ENCODE data around the gene OPN4.

The OPN4 gene

DNA sequence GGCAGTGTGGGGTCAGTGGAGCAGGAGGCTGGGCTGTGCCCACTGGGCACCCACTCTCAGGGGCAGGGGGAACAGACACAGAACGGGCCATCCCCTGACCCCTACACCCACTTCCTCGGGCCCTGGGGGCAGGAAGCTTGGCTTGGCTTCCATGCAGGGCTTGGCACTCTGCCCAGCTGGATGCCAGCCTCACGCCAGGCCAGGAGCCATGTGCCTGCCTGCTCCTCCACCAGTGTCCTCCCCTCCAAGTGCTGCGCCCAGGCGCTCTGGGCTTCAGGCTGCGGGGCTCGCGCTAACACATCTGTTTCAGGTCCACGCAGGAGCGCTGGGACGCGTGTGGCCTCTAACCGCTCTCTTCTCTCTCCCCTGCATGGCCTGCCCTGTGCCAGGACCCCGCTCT lies 26.7 kb downstream of the OPN4 start:
- DNase-seq, result no peak

DNA sequence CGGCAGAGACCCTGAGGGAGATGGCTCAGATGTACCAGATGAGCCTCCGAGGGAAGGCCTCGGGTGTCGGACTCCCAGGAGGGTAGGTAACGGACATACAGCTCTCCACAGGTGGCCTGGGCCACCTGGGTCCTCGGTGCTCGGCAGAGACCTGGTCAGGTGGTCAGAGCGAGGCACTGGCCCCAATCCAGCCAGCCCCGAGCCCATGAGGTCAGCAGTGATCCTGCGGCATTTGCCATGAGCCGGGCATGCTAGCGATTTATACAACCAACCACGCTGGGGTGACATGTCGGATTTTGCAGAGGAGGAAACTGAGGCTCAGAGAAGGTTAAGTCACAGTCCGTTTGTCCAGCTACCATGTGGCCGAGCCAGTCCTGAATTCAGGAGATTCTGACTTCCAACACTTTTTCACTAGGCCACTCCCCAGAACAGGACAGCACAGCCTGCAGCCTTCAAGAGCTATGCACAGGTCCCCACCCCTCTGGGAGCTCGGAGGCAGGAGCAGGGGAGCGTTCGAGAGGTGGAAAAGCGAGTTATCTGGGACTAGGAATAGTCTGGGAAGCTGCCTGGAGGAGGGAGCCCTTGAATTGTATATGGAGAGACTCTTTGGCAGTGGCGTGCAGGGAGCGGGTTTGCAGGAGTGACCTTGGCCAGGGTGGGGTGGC lies 27.5 kb downstream of the OPN4 start:
- DNase-seq, result no peak

DNA sequence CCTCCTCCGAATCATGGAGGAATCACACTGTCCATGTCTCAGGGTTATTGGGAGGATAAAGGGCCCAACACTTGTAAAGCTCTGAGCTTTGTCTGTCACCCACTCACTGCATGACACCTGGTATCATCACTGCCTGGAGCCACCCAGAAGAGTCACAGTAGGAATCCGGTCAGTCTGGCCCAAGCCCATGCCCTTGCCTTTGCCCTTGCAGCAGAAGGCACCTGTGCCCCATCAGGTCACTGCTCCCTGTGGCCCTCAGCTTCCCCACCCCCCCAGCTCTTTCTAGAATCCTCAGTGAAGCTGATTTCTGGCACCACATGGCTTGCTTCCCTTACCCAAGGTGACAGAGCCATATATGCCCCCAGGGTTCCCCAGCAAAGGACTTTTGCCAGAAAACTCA lies 28.3 kb downstream of the OPN4 start:
- DNase-seq, result no peak

DNA sequence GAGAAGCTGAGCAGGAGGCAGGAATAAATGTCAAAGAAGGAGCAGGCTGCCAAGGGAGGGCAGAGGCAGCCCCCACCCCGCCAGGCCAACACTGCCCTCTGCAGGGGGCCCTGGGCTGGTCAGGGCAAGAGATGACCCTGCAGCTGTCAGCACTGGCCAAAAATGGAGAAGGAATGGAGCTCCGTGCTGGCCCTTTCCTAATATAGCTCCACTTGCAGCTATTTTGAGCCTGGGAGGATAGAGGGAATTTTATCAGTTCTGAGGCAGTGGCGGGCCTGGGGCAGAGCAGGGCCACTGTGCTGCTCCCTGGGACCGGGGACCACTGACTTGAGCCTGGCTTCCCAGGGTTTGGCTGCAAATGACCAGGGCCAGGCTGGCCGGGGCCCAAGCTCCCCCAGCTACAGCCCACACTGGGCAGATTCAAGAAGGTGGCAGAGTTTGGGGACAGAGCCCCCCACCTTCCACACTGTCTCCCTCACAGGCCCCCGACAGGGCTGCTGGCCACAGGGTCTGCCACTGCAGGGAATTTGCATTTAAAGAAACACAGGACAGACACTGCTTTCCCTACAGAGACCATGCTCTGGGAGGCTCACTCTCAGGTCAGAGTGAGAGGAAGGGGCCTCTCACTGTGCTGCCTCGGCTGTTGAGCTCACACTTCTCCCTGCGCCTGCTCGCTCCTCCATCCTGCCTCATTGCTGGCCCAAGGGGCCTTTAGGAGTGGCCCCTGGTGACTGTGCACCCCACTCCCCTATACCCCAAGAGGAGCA lies 30.2 kb downstream of the OPN4 start:
- no peak for DNase-seq

DNA sequence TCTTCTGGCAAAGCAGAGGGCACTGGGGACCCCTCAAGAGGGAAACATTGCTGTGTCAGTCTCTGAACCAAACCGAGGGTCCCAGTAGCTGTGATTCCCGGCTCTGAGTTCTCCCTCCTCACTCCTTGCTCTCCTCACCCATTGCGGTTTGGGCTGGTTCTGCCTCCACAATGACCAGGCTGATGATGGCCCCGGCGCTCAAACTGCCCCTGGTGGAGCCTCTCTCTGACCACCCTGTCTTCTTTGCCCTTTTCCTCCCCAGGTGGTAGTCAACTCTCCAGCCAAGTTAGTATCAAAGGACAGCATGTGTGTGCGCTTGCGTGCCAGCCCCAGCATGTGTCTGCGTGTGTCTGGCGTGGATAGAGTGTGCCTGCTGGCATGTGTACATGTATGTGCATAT lies 31.1 kb downstream of the OPN4 start:
- no peak for DNase-seq

DNA sequence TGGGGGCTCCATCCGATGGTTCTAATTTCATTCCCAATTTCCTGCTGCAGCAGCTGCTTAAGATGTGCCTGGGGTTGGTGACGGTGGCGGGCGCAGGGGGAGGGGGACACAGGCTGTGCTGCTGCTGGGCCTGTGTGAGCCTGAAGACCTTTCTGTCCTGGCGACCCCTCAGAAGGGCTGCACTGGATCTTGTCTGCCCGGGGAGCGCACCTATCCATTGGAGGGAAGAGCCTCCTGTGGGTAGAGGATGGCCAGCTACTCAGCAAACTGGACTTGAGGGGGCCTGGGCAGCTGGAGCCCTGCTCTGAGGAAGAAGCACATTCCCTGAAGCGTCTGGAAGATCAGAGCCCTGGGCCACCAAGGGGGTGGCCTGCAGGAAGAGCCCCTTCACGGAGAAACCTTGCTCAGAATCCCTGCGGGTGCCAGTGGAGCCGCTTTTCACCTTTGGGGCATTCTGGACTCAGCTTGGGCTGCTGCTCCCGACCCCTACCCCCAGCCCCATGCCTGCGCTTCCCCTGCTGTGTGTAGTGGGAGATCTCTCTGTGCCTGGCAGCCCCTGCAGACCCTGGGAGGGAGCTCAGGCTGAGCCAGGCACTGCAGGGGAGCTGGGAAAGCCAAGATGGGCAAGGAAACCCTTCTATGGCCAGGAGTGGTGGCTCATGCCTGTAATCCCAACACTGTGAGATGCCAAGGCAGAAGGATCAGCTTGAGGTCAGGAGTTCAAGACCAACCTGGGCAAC lies 31.7 kb downstream of the OPN4 start:
- no peak for DNase-seq

DNA sequence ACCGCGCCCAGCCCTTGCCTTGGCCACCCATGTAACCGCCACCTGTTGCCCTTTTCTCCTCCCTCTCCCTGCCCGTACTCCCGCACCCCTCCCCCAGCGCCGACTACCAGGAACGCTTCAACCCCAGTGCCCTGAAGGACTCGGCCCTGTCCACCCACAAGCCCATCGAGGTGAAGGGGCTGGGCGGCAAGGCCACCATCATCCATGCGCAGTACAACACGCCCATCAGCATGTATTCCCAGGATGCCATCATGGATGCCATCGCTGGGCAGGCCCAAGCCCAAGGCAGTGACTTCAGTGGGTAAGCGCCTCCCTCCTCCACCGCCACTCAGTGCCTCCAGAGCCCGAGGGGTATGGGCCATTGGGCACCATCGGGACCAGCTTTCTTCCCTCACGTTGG lies 32.6 kb downstream of the OPN4 start:
- no peak for DNase-seq

DNA sequence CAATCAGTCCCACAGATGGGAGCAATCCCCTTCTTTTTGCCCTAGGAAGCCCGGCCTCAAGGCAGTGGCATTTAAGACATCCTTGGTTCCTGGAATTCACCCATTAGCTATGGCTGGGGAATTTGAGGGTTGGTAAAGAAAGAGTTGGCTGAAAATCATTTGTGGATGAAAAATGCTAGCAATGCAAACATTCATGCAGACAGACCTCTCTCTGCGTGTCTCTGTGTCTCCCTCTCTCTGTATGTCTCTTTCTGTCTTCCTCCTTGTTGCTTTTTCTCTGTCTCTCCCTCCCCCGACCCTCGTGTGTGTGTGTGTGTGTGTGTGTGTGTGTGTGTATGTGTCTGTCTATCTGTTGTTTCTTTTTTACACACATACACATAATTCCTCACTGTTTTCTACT lies 33.4 kb downstream of the OPN4 start:
- no peak for DNase-seq

DNA sequence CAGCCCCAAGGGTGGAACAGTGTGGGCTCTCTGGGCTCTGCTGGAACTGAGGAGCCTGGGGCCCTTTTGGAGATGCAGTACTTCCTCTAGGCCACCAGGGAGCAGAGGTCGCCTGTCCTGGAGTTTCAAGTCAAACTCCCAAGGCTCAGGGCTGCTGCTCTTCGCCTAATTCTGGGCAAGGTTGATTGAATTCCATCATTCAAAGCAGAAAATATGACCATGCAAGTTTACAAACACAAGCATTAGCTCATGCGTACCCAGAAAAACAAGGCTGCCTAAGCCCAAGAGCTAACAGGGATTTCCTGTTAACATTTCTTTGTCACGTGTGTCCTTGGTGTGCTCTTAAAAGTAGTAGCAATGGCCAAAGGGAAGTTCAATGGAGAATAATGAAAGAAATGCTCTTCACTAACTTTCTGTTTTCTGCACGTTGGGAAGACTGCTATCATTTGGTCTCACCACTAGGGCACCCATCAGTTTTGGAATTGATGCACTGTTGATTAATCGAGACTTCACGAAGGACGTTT lies 34.1 kb downstream of the OPN4 start:
- DNase-seq, result no peak

DNA sequence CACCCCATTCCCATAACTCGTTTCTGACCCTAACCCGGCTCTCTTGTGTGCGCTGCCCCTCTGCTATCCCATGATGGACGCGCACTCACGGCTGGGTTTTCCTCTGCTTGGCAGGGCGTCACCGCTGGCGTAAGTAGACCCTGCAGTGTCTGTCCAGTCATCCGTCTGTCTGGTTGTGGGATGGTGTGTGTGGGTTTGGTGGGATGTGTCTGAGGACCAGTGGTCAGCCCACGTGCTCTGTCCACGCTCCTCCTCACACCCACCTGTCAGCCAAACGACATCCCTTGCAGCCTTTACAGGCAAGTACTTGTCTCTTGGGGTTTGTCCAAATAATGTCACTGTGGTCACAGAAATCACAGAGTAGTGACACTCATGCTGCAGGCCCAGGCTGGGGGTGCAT lies 34.8 kb downstream of the OPN4 start:
- no peak for DNase-seq

DNA sequence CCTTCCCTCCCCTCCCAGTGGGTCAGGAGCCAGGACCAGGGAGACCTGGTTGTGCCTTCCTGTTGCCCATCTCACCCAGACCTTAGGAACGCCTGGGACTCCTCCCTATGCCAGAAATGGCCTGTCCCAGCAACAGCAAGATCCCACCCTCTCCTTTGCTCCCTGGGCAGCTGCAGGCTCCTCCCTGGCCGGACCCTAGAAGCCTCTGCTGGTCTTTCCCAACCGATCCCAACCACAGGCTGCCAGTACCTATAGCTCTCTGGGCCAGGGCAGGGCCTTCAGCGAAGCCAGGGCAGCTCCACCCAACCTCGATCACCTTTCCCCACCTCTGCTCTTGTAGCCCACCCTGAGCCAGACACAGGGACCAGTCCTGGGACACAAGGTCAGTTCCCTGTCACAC lies 35.9 kb downstream of the OPN4 start:
- DNase-seq, result no peak

DNA sequence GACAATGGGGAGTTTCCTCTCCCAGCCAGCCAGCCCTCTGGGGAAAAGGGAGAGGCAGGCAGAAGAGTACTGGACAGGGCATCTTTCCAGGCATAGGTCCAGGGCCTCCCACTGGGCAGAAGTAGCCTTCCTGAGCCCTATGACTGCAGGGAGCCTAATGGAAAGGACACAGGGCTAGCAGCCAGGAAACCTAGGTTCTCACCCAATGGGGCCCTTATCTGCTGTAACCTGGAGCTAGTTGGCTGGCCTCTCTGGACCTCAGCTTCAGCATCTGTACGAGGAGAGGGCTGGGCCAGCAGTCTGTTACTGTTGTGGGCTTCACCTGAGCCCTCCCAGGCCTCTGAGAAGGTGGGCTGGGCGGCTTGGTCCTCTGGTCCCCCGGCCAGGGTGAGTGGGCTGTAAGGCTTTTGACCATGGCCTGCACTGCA lies 36.3 kb downstream of the OPN4 start:
- no peak for DNase-seq

DNA sequence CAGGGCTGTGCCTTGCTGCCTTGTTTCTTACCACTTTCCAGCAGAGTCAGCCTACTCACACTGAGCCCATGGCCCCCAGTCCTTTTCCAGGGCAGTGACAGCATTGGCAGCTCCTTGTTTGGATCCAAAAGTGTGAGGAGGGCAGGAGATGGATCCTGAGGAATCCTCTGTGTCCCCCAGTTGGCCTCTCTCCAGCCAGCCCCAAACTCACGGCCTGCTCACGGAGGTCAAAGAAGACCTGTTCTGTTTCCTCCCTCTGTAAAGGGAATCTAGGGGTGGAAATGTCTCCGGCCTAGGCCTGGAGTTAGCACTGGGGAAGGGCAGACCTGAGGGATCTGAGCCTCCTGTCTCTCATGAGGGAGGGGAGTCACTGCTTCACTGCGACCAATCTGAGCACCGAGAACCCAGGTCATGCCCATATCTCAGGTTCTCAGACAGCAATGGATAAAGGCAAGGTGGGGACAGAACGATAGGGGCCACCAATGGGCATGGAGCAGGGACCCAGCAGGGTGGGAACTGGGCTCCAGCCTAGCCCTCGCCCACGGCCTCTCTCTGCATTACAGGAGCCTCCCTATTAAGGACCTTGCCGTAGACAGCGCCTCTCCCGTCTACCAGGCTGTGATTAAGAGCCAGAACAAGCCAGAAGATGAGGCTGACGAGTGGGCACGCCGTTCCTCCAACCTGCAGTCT lies 37.1 kb downstream of the OPN4 start:
- DNase-seq, result no peak

DNA sequence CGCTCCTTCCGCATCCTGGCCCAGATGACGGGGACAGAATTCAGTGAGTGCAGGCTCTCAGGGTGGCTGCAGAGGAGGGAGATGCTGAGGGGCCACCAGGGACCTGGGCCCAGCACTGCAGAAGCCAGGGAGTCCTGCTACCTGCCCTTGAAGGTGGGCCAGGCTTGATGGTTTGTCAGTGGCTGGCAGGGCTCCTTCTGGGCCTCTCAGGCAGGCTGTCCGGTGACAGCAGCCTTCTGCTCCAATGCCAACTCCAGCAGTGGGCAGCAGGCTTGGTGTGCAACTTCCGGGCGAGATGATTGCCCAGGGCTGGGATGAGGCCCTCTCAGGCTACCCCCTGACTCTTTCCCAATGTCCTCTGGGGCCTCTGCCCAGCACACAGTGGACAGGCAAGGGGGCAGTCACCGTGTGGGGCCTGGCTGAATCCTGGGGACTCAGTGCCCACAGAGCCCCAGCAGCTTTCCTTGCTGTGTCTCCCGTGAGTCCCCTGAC lies 37.7 kb downstream of the OPN4 start:
- DNase-seq, result no peak

DNA sequence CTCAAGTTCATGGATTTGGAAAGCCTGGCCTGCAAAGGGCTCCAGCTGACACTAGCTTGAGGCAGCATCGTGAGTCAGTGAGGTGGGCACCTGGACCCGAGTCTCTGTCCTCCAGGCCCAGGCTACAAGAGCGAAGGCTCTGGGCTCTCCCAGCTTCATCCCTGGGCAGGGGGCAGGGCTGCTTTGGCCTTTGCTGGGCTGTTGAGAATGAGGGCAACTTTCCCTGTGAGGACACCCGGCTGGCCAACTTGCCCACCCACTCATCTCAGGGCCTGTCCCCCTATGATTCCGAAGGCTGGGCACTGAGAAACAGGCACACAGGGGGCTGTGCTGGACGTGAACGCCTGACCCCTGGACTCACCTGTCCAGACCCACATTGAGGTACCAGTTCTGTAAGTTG lies 38.3 kb downstream of the OPN4 start:
- no peak for DNase-seq

DNA sequence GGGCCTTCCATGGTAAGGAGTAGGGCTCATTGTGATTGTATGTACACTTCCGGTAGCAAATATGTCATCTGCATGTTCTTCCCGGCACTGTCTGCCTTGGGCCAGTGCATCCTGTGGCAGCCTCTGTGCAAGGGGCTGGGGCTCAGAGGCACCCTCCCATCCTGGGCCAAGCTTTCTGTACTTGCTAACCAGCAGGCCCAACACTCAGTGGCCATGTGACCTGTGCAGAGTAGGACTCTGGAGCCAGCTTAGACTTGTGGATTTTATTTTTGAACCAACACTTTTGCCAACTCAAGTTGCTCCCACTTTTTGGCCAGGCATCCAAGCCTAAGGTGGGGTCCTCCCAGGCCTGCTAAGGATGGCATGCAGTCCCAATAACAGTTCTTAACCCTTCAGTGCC lies 38.9 kb downstream of the OPN4 start:
- no peak for DNase-seq

DNA sequence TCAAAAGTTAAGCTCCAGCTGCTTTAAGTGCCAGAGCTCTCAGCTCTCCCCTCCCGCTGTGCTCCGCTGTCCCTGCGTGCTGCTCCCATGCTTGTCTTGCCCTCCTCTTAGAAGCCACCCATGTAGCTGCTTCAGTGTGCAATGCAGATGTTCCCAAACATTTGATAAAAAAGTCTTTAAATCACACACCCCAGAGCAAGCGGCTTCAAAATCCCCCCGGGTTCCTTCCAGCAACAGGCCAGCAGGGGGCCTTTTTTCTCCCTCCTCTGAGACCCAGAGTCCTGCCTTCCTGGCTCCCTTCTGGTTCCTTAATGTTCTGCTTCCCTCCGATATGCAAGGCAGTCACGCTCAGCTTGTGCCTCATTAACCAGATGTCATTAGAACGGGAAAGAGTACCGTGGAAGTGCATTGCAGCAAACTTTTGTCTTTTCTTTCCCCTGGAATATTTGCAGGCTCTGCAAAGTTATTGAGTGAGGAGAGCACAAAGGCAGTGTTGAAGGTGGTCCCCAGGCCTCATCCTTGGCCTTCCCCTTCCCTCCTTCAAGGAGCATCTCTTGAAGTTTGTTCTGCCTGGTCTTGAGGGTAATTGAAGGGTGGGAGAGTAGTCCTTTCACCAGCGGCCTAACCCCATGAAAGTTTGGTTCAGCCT lies 39.5 kb downstream of the OPN4 start:
- no peak for DNase-seq

DNA sequence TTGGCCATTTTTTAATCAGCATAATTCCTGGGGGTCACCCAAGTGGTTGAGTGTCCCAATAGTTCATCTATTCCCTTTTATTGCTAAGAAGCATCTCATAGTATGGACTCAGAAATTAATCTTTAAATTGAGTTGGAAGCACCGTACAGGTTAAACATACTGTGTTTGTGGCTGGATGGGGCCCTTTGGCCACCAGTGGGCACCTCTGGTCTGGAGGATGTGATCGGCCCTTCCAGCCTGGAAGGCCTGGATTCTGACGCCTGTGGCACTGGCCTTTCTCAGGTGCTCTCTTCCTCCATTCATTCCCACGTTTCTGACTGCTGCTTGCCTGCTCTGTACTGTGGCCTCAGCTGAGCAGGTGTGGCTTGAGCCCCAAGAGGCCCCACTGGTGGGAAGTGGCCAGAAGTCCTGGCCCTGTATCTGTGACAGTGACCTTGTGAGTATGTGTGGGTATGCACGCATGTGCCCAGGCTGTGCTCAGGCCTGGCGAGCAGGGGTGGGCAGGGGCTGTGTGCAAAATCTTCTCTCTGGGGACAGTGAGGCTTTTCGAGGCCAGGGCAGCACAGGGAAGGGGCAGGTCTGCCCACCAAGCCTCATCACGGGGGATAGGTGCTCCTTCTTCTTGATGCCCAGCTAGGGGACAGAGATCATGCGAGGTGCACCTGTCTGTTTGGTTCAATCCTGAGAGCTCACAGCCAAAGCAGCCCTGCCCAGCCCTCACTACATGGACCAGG lies 44.0 kb downstream of the OPN4 start:
- no peak for DNase-seq

DNA sequence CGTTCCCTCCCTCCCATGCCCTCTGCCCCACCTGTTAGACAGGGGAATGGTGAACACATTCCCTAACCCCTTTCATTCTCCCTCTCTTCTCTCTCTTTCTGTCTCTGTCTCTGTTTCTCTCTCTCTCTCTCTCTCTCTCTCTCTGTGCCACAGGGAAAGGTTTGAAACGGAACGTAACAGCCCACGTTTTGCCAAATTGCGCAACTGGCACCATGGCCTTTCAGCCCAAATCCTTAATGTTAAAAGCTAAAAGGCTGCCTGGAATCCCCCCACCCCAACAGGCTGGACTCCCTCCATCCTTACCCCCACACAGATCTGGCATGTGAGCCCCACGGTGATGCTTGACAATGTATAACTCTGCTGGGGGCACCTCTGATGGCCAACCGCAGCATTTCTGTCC lies 44.8 kb downstream of the OPN4 start:
- DNase-seq, result no peak

DNA sequence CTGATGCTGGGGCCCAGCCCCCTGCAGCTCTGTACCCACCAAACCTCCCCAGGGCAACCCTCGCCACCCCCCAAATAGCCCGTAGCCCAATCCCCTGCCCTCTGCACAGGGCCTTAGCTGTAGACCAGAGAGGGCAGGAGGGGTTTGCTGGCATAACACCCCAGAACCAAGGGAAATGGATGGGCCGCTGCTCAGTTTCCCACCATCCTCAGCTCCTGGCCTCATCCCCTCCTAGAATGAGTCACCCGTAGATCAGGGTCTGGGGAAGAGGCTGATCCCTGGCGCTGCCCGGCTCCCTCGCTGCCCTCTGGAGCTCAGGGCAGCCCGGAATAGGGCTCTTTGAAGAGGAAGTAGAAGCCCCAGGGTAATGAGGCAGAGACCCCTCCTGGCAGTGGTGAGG lies 45.2 kb downstream of the OPN4 start:
- no peak for DNase-seq

DNA sequence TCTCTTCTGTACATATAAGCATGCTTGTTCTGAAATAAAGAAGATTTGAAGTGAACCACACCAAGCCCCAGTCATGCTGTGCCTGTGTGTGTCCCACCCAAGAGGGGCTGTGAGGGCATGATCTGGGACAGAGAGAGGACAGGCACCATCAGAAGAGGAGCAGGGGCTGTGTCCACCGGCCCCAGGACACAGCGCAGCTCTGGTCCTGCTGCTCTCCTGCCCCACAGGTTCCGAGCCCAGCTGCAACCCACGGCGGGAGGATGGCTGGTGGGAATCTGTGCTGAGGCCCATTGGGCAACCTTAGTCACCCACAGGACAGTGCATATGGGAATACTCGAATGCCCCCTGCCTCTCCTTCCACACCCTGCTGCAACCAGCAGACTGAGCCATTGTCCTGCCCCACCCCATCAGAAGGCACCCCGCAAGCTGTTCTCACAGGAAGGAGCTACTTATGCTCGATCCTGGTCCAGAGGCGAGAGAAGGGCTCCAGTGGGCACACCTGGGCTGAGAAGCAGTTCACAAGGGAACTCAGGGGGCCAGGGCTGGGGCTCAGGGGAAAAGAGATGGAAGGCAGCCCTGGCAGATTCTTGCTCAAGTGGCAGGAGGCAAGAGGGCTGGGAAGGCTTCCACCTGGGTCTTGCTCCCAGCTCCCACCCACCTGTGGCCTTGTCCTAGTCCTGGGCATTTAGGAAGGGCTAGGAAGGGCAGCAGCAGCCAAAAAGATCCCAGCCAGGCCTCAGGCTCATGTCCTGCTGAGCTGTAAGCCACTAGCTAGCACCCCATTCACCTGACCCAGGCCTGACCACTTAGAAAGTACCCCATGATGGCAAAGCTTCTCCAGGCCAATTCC lies 45.9 kb downstream of the OPN4 start:
- DNase-seq, result no peak
